Nephron progenitor cell (in vitro differentiated cells): Measurements from ENCODE around the gene HLA-A.

Experiments used
- DNase-seq: peaks from one replicate; pipeline ENCODE4 v3.0.0; 2021
- H3K27ac Mint-ChIP-seq: 2 replicates; pipeline ENCODE4 v1.8.0; 2021; ENCODE audit warnings: mild to moderate bottlenecking, moderate library complexity, mixed read lengths
- H3K27me3 Mint-ChIP-seq: 2 replicates; pipeline ENCODE4 v1.8.0; 2021; ENCODE audit warnings: mild to moderate bottlenecking, low read depth, mixed read lengths; ENCODE audit not compliant: poor library complexity
- H3K36me3 Mint-ChIP-seq: 2 replicates; pipeline ENCODE4 v1.8.0; 2021; ENCODE audit warnings: low read depth, mixed read lengths
- H3K4me1 Mint-ChIP-seq: 2 replicates; pipeline ENCODE4 v1.8.0; 2021; ENCODE audit warnings: mixed read lengths
- H3K4me3 Mint-ChIP-seq: 2 replicates; pipeline ENCODE4 v1.8.0; 2021; ENCODE audit warnings: mild to moderate bottlenecking, moderate library complexity, mixed read lengths
- H3K9me3 Mint-ChIP-seq: 2 replicates; pipeline ENCODE4 v1.8.0; 2021; ENCODE audit warnings: mild to moderate bottlenecking, moderate library complexity, mixed read lengths
- TF ChIP-seq, protein P1 (sequence below): fragments of 200-600 bp; sonication (generic); IDR thresholded peaks from 2 replicates; pipeline ENCODE4 v1.5.0; 2021; ENCODE audit warnings: antibody characterized with exemption

HLA-A gene

DNA sequence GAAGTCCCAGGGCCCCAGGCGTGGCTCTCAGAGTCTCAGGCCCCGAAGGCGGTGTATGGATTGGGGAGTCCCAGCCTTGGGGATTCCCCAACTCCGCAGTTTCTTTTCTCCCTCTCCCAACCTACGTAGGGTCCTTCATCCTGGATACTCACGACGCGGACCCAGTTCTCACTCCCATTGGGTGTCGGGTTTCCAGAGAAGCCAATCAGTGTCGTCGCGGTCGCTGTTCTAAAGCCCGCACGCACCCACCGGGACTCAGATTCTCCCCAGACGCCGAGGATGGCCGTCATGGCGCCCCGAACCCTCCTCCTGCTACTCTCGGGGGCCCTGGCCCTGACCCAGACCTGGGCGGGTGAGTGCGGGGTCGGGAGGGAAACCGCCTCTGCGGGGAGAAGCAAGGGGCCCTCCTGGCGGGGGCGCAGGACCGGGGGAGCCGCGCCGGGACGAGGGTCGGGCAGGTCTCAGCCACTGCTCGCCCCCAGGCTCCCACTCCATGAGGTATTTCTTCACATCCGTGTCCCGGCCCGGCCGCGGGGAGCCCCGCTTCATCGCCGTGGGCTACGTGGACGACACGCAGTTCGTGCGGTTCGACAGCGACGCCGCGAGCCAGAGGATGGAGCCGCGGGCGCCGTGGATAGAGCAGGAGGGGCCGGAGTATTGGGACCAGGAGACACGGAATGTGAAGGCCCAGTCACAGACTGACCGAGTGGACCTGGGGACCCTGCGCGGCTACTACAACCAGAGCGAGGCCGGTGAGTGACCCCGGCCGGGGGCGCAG, at the start of gene HLA-A:
Gene HLA-A (plus strand): TSS at position 258 of the 778 bp plus-strand sequence. CDS start 22 bp downstream, at position 280.
- peaks cover 27% of the 10 kb centered on the region for H3K4me1 Mint-ChIP-seq
- peak; percentile 79 for DNase-seq
- TF ChIP-seq, protein P1, sequence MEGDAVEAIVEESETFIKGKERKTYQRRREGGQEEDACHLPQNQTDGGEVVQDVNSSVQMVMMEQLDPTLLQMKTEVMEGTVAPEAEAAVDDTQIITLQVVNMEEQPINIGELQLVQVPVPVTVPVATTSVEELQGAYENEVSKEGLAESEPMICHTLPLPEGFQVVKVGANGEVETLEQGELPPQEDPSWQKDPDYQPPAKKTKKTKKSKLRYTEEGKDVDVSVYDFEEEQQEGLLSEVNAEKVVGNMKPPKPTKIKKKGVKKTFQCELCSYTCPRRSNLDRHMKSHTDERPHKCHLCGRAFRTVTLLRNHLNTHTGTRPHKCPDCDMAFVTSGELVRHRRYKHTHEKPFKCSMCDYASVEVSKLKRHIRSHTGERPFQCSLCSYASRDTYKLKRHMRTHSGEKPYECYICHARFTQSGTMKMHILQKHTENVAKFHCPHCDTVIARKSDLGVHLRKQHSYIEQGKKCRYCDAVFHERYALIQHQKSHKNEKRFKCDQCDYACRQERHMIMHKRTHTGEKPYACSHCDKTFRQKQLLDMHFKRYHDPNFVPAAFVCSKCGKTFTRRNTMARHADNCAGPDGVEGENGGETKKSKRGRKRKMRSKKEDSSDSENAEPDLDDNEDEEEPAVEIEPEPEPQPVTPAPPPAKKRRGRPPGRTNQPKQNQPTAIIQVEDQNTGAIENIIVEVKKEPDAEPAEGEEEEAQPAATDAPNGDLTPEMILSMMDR = no peak
- peaks cover 7% of the 10 kb centered on the region for H3K9me3 Mint-ChIP-seq
- H3K36me3 Mint-ChIP-seq = peaks cover 35% of the 10 kb centered on the region
- H3K27ac Mint-ChIP-seq = no peak within 1 kb of the TSS
- peaks cover 22% of the 10 kb centered on the region for H3K27me3 Mint-ChIP-seq
- peak within 1 kb of the TSS; percentile 88 for H3K4me3 Mint-ChIP-seq

DNA sequence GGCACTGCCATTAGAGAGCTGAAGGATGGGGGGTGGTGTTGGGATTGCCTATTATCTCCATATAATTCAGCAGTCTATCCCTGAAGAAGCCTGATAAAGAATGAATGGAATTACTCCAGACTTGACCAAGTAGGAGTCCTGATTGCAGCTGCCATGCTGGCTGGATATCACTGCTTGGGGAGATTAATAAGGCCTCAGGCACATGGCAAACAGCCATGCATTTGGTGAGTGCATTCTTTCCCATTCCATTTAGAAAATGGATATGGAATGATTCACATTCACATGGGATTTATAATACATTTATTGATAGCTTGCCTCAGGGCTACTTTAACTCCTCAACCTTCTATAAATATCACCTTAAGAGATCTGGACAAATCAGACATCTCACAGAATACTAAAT, 49.6 kb upstream of the HLA-A start:
- H3K4me3 Mint-ChIP-seq = no peak overlapping the region
- no peak overlapping the region for H3K27ac Mint-ChIP-seq
- peaks cover 6% of the 10 kb centered on the region for H3K36me3 Mint-ChIP-seq
- H3K27me3 Mint-ChIP-seq = peaks cover 61% of the 10 kb centered on the region
- H3K9me3 Mint-ChIP-seq = peaks cover 34% of the 10 kb centered on the region
- TF ChIP-seq, protein P1 = no peak
- peaks cover 5% of the 10 kb centered on the region for H3K4me1 Mint-ChIP-seq
- DNase-seq = no peak

DNA sequence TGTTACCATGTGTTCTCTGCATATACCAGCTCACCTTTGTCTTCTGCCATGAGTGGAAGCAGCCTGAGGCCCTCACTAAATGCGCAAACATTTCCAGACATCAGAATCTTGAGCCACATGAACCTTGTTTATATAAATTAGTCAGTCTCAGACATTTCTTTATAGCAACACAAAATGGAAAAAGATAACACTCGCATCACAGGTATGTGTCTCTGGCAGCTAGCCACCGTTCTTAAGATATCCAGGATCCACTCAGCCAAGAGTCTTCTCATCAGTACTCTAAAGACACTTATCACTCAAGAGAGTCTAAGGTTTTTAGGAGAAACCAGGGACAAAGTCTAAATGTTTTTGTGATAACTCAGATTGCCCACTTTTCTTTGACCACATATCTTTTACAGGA, 43.1 kb upstream of the HLA-A start:
- Mint-ChIP-seq H3K4me3 (no peak overlapping the region), H3K4me1 (no peaks in the 10 kb centered on the region), H3K27ac (no peak overlapping the region), H3K9me3 (peaks cover 30% of the 10 kb centered on the region), H3K36me3 (peaks cover 6% of the 10 kb centered on the region), H3K27me3 (peaks cover 22% of the 10 kb centered on the region)
- no peak for DNase-seq
- TF ChIP-seq, protein P1 = no peak

DNA sequence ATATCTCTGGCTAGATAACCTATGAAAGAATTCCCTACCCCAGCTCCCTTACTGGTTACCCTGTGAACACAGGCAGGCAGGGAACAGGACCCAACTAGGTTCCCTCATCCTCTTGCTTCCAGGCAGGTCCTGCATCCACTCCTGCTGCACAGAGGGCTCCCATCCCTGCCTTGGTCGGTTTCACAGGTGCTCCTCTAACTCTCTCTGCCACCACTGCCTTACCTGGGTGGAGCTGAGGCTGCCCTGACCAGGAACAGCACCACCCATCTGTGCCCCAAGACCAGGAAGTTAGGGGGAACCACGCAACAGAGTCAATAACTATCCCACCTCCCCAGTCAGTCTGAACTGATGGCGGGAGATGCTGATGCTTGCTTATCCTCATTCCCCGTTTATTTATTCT, 37.0 kb upstream of the HLA-A start:
- no peak for DNase-seq
- TF ChIP-seq, protein P1 = no peak
- Mint-ChIP-seq H3K27ac (no peak overlapping the region), H3K4me1 (no peaks in the 10 kb centered on the region), H3K27me3 (peaks cover 43% of the 10 kb centered on the region), H3K4me3 (no peak overlapping the region), H3K36me3 (no peaks in the 10 kb centered on the region), H3K9me3 (peaks cover 5% of the 10 kb centered on the region)

DNA sequence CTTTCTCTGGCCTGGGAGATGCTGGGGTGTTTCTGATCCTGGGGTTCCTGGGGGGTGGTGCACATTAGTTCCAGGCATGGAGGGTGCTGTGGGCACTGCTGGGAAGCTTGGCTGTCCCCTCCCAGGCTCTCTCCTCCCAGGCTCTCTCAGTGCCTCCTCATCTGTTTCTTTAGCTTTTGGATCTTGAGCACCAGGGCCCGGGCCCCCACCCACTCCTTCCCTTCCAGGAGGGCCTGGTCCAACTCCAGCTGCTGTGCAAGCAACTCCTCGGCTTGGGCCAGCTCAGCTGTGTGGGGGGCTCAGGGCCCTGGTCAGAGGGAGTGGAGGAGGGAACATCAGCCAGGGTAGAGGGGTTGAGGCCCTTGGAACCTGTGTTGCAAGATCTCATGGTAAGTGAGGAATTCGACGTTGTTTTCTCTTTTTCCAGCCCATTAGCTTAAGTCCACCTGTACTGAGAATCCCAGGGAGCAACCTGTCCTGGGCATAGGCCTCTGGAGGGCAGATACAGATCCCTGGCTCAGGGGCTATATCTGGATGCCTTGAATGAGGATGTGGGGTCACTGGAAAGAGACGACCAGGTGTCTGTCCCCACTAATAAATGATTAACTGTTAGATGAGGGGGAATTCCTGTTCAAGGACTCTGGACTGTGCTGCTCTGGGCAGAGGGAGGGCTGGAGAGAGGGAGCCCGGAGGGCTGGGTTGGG, 34.5 kb upstream of the HLA-A start:
- Mint-ChIP-seq H3K9me3 (peaks cover 3% of the 10 kb centered on the region), H3K36me3 (no peaks in the 10 kb centered on the region), H3K27ac (no peak overlapping the region), H3K4me1 (no peaks in the 10 kb centered on the region), H3K4me3 (no peak overlapping the region), H3K27me3 (peaks cover 57% of the 10 kb centered on the region)
- TF ChIP-seq, protein P1 = no peak
- no peak for DNase-seq

DNA sequence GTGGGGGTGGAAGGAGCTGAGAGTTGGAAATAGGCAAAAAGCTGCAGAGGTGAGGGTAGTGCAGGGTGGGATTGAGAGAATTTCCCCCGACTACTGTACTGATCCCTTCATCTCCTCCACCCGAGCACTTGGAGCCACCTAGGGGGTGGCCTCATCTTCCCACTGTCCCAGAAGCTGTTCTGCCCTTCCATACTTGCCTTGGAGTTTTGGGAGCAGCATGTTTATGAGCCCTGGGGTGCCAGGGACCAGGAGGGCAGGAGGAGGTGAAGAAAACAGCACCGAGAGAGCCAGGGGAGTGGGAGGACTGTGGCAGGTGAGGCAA, 34.0 kb upstream of the HLA-A start:
- TF ChIP-seq, protein P1 = no peak
- no peaks in the 10 kb centered on the region for H3K36me3 Mint-ChIP-seq
- peaks cover 60% of the 10 kb centered on the region for H3K27me3 Mint-ChIP-seq

More for the DNA sequence above, 34.0 kb upstream of the HLA-A start:
- Mint-ChIP-seq H3K9me3 (no peaks in the 10 kb centered on the region), H3K4me3 (no peak overlapping the region), H3K4me1 (no peaks in the 10 kb centered on the region), H3K27ac (no peak overlapping the region)
- DNase-seq = no peak
